Mesenteric fat pad (tissue), 1 donor: ENCODE results near the gene NBEAL2. TPM values are rescaled to one million over a fixed set of nuclear protein-coding genes. Genes with fewer than 3 reads are reported as not detected.

Experiments
- DNase-seq: peaks from one replicate; pipeline ENCODE4 v3.0.0-alpha.2; 2020; ENCODE audit warnings: low spot score
- total RNA-seq: library from RNA; stranded (reverse); fragmentation: NEBNext Ultra II Directional; extraction: Animal tissue kit (Norgen Biotek cat#: 25700); gene quantifications from one replicate; pipeline ENCODE4 v1.2.1, GENCODE V29; 2021
- donor health status: DM: yes; HTN: yes; CAD: no.

Gene NBEAL2
- total RNA-seq, 1 donor from 2014 or later = 42.9 TPM

DNA sequence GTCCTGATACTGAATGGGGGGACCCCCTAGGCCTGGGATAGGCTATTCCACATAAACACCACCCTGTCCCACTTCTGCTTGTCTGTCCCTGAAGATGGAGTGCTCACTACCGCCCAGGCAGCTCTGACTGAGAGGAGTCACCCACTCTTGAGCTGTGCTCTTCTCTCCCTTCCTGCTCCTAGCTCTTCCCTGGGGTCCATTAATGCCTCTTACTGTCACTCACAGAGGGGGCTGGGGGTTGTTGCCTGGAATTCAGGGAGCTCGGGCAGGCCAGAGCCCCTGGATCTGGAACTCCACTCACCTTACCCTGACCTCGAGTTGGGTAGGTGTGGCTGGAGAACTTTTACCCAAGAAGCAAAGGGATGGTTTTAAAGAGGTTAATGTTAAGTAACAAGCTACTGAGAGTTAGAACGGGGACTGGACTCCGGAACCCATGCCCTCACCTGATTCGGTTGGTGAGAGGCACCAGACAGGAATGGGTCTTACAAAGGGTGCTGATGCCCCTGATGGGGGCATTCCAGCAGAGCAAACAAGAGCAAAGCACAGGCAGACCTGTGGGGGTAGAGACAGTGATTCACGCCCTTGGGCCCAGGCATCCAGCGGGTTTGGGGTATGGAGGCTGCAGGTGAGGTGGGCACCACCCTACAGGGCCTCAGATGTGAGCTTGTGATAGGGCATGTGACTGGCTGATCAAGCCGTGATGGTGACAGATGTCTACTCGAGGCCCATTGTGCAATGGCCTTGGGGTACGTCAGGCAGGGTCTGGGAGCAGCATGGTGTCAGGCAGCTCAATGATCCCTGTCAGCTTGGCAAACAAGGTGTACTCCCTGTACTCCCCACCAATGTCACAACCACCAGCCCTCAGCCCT, 5.4 kb downstream of the NBEAL2 start:
- DNase-seq = no peak

DNA sequence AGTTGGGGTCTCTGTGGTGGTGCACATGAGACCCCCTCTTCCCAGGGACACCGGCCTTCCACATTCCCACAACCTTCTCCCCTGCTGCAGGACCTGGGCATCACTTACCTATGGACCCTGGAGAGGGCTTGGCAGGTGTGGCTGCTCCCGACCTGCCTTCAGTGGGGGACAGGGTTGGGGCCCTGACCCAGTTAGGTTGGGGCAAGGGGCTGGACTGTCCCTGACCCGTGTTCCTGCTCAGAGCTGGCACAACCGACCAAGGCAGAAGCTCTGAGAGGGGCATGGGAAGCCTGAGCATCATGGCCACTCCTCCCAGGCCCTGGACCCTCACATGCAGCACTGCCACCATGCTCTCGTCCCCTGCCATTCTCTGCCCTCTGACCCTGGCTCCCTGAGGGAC, 6.1 kb downstream of the NBEAL2 start:
- no peak for DNase-seq

DNA sequence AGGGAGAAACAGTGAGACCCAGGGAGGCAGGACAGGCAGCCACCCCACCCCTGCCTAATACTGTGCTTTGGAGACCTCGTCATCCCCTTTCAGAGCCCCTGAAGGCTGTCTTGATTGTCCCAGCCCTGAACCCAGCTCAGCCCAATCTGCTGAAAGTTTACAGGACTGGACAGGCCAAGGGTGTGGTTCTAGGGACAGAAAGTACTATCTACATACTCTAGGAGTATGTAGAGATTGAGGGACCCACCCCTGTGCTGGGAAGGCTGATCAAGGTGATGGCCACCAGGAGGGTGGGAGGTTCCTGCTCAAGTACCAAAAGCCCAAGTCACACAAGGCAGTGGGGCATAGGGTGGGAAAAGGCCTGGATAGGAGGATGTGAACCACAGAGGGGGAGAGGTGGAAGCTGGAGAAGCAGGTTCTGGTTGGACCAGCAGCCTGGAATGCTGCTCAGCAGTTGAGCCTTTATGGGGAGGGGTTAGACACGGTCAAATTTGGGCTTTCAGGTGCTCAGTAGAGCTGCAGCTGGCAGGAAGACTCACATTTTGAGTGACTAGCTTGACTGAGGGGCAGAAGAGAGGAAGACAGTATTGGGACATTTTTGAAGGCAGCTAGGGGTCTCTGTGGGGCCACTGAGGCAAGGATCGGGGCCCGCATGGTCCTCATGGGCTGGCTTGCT, 6.7 kb downstream of the NBEAL2 start:
- DNase-seq = no peak

DNA sequence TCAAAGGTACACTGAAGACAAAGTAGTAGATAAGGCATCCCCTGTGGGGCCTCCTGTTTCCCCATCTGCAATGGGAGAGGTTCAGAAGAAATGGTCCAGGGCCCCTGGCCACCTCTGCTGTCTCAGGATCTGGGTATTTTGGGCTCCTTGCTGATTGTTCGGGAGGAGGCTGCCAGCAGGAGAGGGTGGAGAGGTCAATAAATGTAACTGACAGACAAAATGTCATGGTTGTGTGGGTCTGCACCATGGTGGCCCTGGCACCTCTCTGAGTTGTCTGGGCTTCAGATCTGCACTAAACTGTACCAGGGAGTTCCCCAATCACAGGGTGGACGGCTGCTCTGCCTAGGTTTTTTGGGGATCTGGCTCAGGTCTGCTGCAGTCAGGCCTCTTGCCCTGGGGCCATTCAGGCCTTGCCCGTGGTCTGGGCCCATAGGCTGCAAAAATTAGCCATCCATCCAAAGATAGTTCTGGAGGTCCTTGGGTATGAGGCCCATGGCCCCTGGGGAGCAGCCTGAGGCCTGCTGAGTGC, 7.4 kb downstream of the NBEAL2 start:
- no peak for DNase-seq

DNA sequence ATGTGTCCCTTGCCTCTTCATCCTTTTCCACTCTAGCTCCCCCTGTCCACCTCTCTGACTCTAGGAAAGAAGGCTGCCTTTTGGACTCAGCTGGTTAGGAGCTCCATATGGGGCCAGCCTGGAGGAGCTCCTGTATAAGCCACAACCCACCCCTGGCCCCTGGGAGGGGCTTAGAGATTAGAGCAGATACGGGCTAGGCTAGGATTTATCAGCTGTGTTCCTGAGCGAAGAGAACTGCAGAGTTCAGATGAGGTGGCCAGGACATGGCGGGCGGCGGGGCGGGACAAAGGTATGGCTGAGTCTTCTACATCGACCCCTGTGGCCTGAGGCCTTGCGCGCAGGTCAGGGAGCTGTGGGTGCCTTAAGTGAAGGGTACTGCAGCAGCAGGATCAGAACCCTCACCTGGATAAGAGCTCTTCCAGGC, 7.9 kb downstream of the NBEAL2 start:
- DNase-seq = no peak

DNA sequence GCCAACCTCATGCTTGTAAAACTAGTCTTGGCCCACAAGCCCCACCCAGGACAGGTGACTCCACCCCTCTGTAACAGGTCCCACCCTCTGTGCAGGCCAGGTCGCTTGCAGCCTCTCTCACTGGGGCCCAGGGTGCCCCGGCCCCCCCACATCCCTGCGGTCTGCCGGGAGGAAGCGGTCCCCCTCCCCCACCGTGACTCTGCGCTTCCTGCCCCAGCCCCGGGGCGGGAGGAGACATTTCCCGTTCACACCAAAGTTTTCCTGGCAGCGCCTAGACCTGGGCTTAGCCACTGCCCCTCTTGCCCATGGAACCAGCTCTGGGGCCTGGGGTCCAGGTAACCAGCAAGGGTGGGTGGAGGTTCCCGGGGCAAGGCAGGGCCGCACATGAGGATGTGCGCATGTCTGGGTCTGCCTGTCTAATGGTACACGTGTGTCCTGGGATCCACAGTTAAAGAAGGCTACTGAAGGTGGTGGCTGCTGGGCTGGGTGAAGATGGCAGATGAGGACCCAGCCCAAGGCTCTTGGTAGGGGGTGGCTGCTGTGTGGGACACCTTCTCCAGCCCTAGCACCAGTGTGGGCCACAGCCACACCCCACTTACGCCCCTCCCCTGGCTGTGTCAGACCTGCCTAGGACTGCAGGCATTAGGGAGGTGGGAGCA, 8.4 kb downstream of the NBEAL2 start:
- DNase-seq = no peak

DNA sequence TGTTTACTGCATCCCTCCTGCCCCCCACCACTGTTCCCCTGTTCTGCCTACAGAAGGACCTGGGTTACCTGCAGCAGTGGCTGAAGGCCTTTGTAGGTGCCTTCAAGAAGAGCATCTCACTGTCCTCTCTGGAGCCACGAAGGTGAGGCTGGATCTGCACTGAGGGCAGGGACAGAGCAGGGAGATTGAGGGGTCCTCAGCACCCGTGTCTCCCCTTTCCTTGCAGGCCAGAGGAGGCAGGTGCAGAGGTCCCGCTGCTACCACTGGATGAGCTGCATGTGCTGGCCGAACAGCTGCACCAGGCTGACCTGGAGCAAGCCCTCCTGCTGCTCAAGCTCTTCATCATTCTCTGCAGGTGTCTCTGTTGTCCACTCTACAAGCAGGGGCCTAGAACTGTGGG, 9.2 kb downstream of the NBEAL2 start:
- no peak for DNase-seq

DNA sequence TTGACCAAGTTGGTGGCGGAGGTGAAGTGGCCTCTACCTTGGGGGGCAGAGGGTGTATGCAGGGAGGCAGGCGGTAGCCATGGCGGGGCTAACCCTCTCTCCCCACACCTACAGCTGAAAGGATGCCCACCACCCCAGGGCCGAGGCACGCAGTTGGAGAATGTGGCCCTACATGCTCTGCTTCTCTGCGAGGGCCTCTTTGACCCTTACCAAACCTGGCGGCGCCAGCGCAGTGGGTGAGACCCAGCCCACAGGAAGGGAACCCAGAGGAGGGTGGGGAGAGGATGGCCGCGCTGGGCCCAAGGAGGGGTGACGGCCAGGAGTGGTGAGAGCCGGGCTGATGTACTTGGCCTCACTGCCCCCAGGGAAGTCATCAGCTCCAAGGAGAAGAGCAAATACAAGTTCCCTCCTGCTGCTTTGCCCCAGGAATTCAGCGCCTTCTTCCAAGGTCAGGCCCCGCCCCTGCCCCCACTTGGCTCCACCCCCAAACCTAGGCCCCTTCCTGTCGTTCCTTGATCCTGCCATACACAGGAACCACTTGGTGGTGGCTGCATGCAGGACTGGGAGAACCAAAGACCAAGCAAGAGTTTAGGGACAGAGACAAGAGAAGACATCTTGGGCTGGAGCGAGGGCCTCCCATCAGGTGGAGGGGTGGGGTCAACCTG, 9.8 kb downstream of the NBEAL2 start:
- no peak for DNase-seq

DNA sequence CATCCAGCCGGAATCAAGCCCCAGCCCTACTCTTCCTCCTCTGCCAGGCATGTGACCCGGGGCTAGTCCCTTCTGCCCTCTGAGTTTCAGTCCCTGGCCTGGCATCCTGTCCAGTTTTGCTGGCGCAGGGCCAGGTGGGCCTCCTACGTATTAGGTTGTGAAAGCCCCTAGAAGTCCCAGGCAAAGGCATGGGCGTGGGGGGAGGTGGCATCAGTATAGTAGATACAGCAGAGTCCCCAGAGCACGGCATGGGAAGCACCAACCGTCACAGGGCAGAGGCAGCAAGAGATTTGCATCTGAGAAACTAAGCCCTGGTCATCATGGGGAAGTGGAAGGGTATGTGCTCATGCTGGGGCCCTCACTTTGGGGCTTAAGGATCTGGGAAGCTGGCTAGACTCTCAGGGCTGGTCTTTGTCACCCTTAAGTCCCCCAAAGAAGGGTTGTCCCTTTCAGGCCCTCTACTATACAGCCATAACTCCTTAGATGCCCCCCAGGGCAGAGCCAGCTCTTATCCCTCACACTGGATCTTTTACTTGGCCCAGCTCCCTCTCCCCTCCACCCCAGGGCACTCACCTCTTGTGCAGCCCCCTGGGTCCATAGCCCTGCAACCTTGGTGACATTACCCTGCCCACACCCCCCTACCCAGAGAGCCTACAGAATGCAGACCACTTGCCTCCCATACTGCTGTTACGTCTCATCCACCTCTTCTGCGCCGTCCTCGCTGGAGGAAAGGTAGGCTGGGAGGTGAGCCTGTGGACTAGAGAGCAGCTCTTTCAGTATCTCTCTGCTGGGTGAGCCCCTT, 11.3 kb downstream of the NBEAL2 start:
- no peak for DNase-seq

DNA sequence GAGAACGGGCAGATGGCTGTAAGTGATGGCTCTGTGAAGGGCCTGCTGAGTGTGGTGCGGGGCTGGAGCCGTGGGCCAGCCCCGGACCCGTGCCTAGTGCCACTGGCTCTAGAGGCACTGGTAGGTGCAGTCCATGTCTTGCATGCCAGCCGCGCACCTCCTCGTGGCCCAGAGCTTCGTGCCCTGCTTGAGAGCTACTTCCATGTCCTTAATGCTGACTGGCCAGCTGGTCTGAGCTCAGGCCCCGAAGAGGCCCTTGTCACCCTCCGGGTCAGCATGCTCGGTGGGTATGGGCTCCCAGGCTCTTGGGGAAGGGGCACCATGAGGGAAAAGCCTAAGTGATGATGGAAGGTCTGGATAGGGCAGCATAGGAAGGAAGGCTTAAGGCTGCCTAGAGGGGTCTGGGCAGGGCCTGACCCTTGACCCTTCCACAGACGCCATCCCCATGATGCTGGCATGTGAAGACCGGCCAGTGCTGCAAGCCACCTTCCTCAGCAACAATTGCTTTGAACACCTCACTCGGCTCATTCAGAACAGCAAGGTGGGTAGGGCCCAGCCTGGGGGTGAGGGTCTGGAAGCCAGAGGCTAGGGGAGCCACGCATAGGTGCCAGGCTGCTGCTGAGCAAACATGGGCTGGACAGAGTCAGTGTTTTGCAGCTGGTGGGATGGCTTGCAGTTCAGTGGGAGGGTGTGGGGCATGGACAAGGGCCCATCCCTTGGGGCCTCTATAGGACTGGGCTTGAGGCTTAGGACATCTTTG, 12.1 kb downstream of the NBEAL2 start:
- no peak for DNase-seq

DNA sequence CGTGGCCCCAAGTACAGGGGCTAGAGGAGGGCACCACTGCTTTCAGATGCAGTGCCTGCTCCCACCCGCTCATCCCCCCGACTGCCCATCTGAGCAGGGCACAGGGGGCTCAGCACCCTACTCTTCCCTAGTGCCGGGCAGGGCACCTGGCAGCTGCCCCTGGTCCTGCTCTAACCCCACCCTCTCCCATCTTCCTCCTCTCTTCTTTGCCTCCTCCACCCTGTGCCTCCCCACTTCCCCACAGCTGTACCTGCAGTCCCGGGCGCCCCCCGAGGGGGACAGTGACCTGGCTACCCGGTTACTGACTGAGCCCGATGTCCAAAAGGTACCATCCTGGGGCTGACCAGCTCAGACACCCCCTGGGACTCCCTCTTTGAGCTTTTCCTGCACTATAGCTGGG, 12.8 kb downstream of the NBEAL2 start:
- DNase-seq = no peak

DNA sequence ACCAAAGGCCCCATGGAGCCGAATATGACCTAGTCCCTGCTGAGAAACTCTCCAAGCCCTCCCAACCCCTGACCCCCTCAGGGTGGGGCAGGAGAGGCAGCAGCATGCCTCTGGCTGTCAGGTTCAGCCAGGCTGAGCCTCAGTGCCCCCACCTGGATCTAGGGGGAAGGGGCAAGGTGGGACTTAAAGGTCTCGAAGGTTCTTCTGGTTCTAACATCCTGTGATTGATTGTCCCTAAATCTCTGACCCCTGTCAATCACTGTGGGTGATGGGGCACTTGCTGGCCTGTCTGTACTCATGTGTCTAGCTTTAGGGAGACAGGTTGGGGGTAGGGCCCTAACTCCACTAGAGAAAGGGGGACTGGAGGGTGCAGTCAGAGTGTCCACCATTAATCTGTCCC, 13.8 kb downstream of the NBEAL2 start:
- no peak for DNase-seq

DNA sequence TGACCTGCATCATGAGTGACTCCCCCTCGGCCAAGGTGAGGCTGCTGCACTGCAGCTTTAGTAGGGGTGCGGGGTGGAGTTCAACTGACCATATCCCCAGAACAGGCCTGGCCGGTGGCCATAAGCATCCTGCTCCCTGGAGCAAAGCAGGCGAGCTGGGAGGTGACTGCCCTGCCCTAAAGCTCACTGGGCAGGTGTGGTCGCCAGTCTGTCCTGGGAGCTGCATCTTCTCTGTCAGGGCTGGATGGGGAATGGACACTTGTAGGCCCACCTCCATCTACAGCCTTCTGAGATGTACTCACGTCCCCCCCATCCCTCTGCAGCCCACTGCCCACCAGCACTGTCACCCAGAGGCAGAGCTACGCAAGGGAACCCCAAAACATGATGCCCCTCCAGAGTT, 14.5 kb downstream of the NBEAL2 start:
- no peak for DNase-seq

DNA sequence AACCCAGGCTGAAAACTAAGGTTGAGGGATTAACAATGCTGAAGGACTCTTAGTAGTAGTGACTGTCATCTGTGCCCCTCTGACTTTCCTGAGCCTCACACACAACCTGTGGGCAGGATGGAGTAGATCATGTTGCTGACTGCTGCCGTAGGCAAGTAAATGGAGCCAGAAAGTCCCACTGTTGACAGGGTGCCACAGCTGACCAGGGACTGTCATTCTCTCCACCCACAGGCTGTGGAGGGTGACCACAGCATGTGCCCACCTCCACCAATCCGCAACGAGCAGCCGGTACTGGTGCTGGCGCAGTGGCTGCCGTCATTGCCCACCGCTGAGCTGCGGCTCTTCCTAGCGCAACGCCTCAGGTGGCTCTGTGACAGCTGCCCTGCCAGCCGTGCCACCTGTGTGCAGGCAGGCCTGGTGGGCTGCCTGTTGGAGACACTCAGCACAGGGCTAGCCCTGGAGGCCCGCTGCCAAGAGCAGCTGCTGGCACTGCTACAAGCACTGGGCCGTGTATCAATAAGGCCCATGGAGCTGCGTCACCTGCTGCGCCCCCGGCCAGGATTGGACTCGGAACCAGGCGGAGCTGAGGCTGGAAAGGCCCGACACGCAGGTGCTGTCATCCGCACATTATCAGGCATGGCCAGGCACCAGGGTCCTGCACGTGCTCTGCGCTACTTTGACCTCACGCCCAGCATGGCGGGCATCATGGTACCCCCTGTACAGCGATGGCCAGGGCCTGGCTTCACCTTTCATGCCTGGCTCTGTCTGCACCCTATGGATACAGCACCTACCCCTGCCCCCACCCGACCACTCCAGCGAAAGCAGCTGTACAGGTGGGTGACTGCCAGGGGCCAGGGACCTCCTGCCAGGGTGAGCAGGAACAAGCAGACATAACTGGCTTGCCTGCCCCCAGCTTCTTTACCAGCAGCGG, 15.6 kb downstream of the NBEAL2 start:
- no peak for DNase-seq

DNA sequence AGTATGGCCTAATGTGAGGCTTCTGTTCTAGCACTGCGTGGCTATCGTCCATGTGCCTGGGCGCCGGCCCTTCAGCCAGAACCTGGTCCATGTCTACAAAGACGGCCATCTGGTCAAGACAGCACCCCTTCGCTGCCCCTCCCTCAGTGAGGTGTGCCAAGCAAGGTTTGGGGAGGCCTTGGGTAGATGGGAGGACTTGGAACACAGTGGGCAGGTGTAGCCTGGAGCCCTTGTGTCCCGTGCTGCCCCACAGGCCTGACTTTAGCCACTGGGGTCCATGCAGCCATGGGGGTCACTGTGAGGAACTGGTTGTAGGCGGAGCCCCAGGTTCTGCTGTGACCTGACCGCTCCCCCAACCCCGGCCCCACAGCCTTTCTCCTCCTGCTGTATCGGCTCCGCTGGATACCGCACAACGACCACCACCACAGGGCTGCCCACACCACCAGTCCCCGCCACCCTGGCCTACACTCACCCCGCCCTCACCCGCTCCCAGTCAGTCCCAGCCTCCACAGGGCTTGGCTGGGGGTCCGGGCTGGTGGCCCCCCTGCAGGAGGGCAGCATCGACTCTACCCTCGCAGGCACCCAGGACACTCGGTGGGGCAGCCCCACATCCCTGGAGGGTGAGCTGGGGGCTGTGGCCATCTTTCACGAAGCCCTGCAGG, 16.6 kb downstream of the NBEAL2 start:
- DNase-seq = no peak

DNA sequence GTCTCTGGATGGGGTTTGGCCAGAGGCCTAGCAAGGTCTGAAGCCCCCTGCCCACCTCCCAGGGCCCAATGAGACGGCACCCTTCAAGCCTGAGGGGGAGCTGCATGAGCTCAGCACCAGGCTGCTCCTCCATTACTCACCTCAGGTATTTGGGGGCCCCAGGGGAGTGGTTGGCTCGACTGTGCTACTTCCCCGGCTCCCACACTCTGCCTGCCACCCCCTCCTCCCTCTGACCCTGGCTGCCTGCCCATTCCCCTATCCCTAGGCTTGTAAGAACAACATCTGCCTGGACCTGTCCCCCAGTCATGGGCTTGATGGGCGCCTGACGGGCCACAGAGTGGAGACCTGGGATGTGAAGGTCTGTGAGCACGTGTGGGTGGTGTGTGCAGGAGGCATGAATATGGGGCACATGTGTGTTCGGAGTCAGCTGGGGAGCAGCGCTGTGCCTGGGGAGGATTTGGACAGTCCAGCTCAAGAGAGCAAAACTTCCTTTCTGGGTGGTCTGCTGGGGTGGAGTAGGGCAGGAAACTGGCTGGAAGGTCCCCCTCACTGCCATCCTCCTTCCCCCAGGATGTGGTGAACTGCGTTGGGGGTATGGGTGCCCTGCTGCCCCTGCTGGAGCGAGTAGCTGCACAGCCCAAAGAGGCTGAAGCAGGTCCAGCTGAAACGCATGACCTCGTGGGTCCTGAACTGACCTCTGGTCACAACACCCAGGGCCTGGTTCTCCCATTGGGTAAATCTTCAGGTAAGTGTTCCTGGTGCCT, 17.4 kb downstream of the NBEAL2 start:
- no peak for DNase-seq

DNA sequence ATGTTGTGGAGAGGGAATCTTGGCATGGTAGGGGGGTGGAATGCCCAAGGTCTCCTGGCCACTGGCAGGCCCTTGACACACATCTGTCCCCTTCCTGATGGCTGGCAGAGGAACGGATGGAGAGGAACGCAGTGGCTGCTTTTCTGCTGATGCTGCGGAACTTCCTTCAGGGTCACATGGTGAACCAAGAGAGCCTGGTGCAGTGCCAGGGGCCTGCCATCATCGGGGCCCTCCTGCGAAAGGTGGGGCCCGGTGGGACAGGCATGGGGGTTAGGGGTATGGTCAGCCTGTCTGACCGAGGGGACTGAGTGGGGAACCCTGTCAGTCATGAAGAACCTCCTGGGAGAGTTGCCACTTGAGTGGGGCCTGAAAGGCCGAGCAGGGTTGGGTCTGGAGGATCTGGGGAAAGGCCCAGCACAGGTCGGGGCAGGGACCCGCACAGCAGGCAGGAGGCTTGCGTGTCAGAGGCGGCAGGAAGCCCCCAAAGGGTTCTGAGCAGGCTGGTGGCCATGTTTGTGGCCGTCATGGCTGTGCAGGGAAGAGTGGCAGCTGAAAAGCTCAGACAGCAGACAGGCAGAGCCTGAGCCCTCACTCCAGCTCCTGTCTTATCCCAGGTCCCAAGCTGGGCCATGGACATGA, 18.1 kb downstream of the NBEAL2 start:
- DNase-seq = no peak
